Gastroesophageal sphincter (tissue), 3 donors: ENCODE results near the gene DNAJC11.

Experiments
- CTCF ChIP-seq, 4 experiments: fragments of 200-600 bp in 2 of 4; fragments of 450-650 bp in 2 of 4; sonication (generic) in 1 of 4; IDR thresholded peaks; one replicate each; pipeline ENCODE4 v1.5.1; 2017 to 2019; ENCODE audit warnings: antibody characterized with exemption in 4 of 4, mild to moderate bottlenecking in 2 of 4, moderate library complexity in 2 of 4
- EP300 ChIP-seq: sonication (generic); formaldehyde crosslinking; IDR thresholded peaks from one replicate; pipeline ENCODE4 v1.6.1; 2017; ENCODE audit warnings: antibody characterized with exemption, mild to moderate bottlenecking
- POLR2A ChIP-seq, 2 donors: fragments of 450-650 bp; IDR thresholded peaks; one replicate each; pipeline ENCODE4 v1.6.1; 2017; ENCODE audit warnings: antibody characterized with exemption in 2 of 2, mild to moderate bottlenecking in 2 of 2, moderate library complexity in 1 of 2
- POLR2AphosphoS5 ChIP-seq: sonication (generic); formaldehyde crosslinking; IDR thresholded peaks from one replicate; pipeline ENCODE4 v1.6.1; 2017; ENCODE audit warnings: antibody characterized with exemption

GRCh38 chr1:6625584-6626149 lies 75.9 kb downstream of the DNAJC11 start:
- peak in 2 of 4 experiments; percentile 19 to 31 for TF ChIP-seq CTCF (IDR thresholded peaks at IDR 0.05)
- no peak for TF ChIP-seq POLR2A (IDR thresholded peaks at IDR 0.05)
- no peak for TF ChIP-seq POLR2AphosphoS5
- TF ChIP-seq EP300, result no peak
